ENCODE data around the gene CAB39L.

Gene CAB39L

DNA sequence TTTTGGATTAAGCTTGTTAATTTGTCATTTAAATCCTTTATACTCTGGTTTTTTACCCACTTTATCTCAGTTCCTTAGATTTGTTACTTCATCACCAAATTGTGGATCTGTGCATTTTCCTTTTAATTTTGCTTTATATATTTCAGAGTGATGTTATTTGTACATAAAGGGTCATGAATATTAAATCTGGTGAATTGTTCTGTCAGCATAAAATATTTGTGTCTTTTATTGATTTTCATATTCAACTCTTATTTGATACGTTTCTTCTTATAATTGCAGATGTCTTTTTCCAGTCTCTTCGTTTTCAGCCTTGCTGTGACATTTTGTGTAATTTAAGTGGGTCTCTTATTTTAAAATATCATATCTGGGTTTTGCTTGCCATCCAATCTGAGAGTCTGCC is 4.9 kb upstream of the CAB39L start:
- no peak for DNase-seq
- no peak overlapping the region for H4K8ac ChIP-seq (ENCODE audit: low read length)
- H2BK120ac ChIP-seq (ENCODE audit: low read depth, low read length): no peak overlapping the region
- H3K4ac ChIP-seq (ENCODE audit: low read depth in 1 of 2, low read length in 2 of 2): no peak overlapping the region
- no peak overlapping the region for H3K4me3 ChIP-seq (ENCODE audit: insufficient read depth in 1 of 2, low read depth in 1 of 2, low read length in 2 of 2)
- peaks cover 2% of the 10 kb centered on the region for H3K79me1 ChIP-seq (replicated peaks; ENCODE audit: low read length, poor library complexity, severe bottlenecking)
- H3K36me3 ChIP-seq (ENCODE audit: control insufficient read depth in 1 of 2, insufficient read depth in 2 of 2, low read depth in 1 of 2, low read length in 2 of 2): peaks cover 0 to 17% of the 10 kb centered on the region in 2 experiments
- H3K9ac ChIP-seq (ENCODE audit: low read length): no peak overlapping the region
- no peak overlapping the region for H3K14ac ChIP-seq (ENCODE audit: low read length in 2 of 2)
- H3K4me1 ChIP-seq (ENCODE audit: control insufficient read depth, insufficient read depth, low read depth, low read length): no peaks in the 10 kb centered on the region
- no peak overlapping the region for H4K91ac ChIP-seq (ENCODE audit: low read length)
- no peak overlapping the region for H3K4me2 ChIP-seq (ENCODE audit: low read length, poor library complexity, severe bottlenecking)
- H2BK5ac ChIP-seq (ENCODE audit: low read depth, low read length, poor library complexity, severe bottlenecking): no peak overlapping the region
- no peaks in the 10 kb centered on the region for H3K9me3 ChIP-seq (ENCODE audit: control insufficient read depth, low read length)
- H2BK15ac ChIP-seq (ENCODE audit: low read depth, poor library complexity, severe bottlenecking): no peak overlapping the region
- H3K18ac ChIP-seq (ENCODE audit: low read depth in 1 of 2, low read length in 2 of 2): no peak overlapping the region
- no peak overlapping the region for H2AFZ ChIP-seq (ENCODE audit: low read depth, low read length)
- H2AK5ac ChIP-seq (ENCODE audit: low read length, severe bottlenecking): no peak overlapping the region
- H2BK12ac ChIP-seq (ENCODE audit: low read length in 2 of 2): no peak overlapping the region
- no peaks in the 10 kb centered on the region for H3K27me3 ChIP-seq (ENCODE audit: control insufficient read depth in 1 of 2, insufficient read depth in 1 of 2, low read length in 2 of 2)
- no peak overlapping the region for H3K23ac ChIP-seq (ENCODE audit: low read length in 2 of 2)
- H3K27ac ChIP-seq (ENCODE audit: low read length, poor library complexity, severe bottlenecking): no peak overlapping the region
- no CpG with 5 or more reads among the region's 2 CpGs for WGBS

DNA sequence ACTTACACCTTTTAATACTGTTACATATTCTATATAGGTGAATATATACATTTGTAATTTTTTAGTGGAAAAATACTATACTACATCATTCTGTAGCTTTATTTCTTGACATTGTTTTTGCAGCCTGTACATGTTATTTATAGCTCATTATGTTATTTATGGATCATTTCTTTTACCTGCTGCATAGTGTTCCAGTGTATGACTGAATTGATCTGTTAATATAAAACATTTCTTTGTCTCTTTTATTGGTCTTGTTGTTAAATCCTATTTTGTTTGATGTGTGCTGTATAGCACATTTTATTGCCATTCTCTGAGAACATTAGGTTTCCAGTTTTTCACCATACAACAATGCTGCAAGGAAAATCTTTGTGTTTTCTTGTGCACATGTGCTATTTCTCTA is 2.6 kb upstream of the CAB39L start:
- Histone ChIP-seq H3K27me3 (ENCODE audit: control insufficient read depth in 1 of 2, insufficient read depth in 1 of 2, low read length in 2 of 2) (no peaks in the 10 kb centered on the region), H3K14ac (ENCODE audit: low read length in 2 of 2) (no peak overlapping the region), H3K23ac (ENCODE audit: low read length in 2 of 2) (no peak overlapping the region), H3K18ac (ENCODE audit: low read depth in 1 of 2, low read length in 2 of 2) (no peak overlapping the region), H3K4me2 (ENCODE audit: low read length, poor library complexity, severe bottlenecking) (no peak overlapping the region), H2BK5ac (ENCODE audit: low read depth, low read length, poor library complexity, severe bottlenecking) (no peak overlapping the region), H4K8ac (ENCODE audit: low read length) (no peak overlapping the region), H3K9me3 (ENCODE audit: control insufficient read depth, low read length) (no peaks in the 10 kb centered on the region), H2BK12ac (ENCODE audit: low read length in 2 of 2) (no peak overlapping the region), H2AFZ (ENCODE audit: low read depth, low read length) (no peak overlapping the region), H3K4me1 (ENCODE audit: control insufficient read depth, insufficient read depth, low read depth, low read length) (no peaks in the 10 kb centered on the region), H3K9ac (ENCODE audit: low read length) (peak overlapping the region; percentile 43), H3K27ac (ENCODE audit: low read length, poor library complexity, severe bottlenecking) (no peak overlapping the region), H3K36me3 (ENCODE audit: control insufficient read depth in 1 of 2, insufficient read depth in 2 of 2, low read depth in 1 of 2, low read length in 2 of 2) (peaks cover 0 to 12% of the 10 kb centered on the region in 2 experiments), H3K79me1 (replicated peaks; ENCODE audit: low read length, poor library complexity, severe bottlenecking) (peaks cover 2% of the 10 kb centered on the region), H3K4ac (ENCODE audit: low read depth in 1 of 2, low read length in 2 of 2) (no peak overlapping the region), H2BK120ac (ENCODE audit: low read depth, low read length) (no peak overlapping the region), H2BK15ac (ENCODE audit: low read depth, poor library complexity, severe bottlenecking) (no peak overlapping the region), H2AK5ac (ENCODE audit: low read length, severe bottlenecking) (no peak overlapping the region), H4K91ac (ENCODE audit: low read length) (no peak overlapping the region), H3K4me3 (ENCODE audit: insufficient read depth in 1 of 2, low read depth in 1 of 2, low read length in 2 of 2) (peak overlapping the region in 1 of 2 experiments; percentile 26)
- DNase-seq: no peak

DNA sequence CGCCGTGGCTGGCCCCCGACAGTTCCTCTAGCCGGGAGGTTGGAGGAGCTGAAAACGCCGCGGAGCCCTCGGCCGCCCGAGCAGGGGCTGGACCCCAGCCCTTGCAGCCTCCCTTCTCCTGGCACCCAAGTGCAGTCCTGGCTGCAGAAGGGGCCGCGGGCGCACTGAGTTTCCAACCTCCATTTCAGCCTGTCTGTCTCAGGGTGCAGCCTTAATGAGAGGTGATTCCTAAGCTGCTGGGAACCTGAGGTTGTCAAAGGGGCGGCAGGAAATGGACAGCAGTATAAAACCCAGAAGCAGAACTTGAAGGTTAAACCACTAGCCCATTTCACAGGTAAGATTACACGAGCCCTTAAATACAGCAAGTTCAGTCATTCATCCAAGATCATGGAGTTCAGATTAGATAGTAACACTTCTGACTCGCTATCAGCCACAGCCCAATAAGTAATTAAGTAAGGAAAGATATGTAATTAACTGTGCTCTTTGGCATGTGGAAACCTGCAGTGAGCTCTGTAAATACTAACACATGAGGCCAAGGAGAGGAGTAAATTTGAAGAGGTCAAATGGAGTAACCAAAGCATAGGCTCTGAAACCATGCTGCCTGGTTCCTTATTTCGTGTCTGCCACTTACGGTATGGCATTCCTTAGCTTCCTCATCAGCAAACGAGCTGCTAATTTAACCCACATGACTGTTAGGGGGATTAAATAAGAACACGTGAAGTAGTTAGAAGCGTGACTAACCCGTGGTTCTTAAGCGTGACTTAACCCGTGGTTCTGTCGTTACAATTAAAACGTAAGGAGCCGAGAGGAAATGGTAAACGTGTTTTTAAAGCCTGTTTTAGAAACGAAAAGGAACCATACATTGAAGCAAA is 896 bp upstream of the CAB39L start:
- Histone ChIP-seq H4K91ac (ENCODE audit: low read length) (no peak overlapping the region), H3K9me3 (ENCODE audit: control insufficient read depth, low read length) (no peaks in the 10 kb centered on the region)

DNA sequence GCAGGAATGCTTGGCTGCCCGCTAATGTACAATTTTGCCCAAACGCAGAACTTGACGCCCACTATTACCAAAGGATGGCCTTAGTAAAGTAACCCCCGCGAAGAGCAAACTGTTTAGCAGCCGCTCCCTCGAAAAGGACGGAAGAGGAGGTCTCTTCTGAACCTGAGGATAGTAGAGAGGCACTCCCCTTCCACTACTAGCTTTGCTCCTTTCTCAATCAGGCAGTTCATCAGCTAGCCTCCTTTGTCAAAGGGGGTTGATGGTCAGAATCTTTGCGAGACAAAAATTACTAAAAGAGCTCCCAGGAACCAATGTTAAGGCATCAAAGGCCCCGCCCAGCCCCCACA is 534 bp downstream of the CAB39L start:
- H3K4me3 ChIP-seq (ENCODE audit: insufficient read depth in 1 of 2, low read depth in 1 of 2, low read length in 2 of 2): peak overlapping the region; percentile 62 to 97
- WGBS: 5% methylated on average over 10 of the region's 10 CpGs

More for the DNA sequence above, 896 bp upstream of the CAB39L start:
- Histone ChIP-seq H3K14ac (ENCODE audit: low read length in 2 of 2) (peak overlapping the region in 1 of 2 experiments; percentile 67), H3K18ac (ENCODE audit: low read depth in 1 of 2, low read length in 2 of 2) (peak overlapping the region; percentile 24 to 90), H4K8ac (ENCODE audit: low read length) (peak overlapping the region; percentile 69), H3K4ac (ENCODE audit: low read depth in 1 of 2, low read length in 2 of 2) (peak overlapping the region in 1 of 2 experiments; percentile 87), H2AFZ (ENCODE audit: low read depth, low read length) (peak overlapping the region; percentile 76), H2AK5ac (ENCODE audit: low read length, severe bottlenecking) (no peak overlapping the region), H3K27ac (ENCODE audit: low read length, poor library complexity, severe bottlenecking) (peak overlapping the region; percentile 43), H2BK15ac (ENCODE audit: low read depth, poor library complexity, severe bottlenecking) (peak overlapping the region; percentile 18), H3K36me3 (ENCODE audit: control insufficient read depth in 1 of 2, insufficient read depth in 2 of 2, low read depth in 1 of 2, low read length in 2 of 2) (peaks cover 0 to 18% of the 10 kb centered on the region in 2 experiments), H3K4me3 (ENCODE audit: insufficient read depth in 1 of 2, low read depth in 1 of 2, low read length in 2 of 2) (peak overlapping the region; percentile 70 to 97), H2BK12ac (ENCODE audit: low read length in 2 of 2) (peak overlapping the region in 1 of 2 experiments; percentile 85), H3K4me1 (ENCODE audit: control insufficient read depth, insufficient read depth, low read depth, low read length) (no peaks in the 10 kb centered on the region), H3K27me3 (ENCODE audit: control insufficient read depth in 1 of 2, insufficient read depth in 1 of 2, low read length in 2 of 2) (no peaks in the 10 kb centered on the region), H3K23ac (ENCODE audit: low read length in 2 of 2) (peak overlapping the region in 1 of 2 experiments; percentile 46), H3K9ac (ENCODE audit: low read length) (peak overlapping the region; percentile 99), H3K79me1 (replicated peaks; ENCODE audit: low read length, poor library complexity, severe bottlenecking) (peaks cover 2% of the 10 kb centered on the region), H2BK120ac (ENCODE audit: low read depth, low read length) (no peak overlapping the region), H2BK5ac (ENCODE audit: low read depth, low read length, poor library complexity, severe bottlenecking) (no peak overlapping the region), H3K4me2 (ENCODE audit: low read length, poor library complexity, severe bottlenecking) (peak overlapping the region; percentile 76)
- WGBS: under 1% methylated on average over 26 of the region's 29 CpGs
- peak; percentile 80 for DNase-seq

More for the DNA sequence above, 534 bp downstream of the CAB39L start:
- H3K9me3 ChIP-seq (ENCODE audit: control insufficient read depth, low read length): no peaks in the 10 kb centered on the region
- peak overlapping the region in 1 of 2 experiments; percentile 30 for H3K18ac ChIP-seq (ENCODE audit: low read depth in 1 of 2, low read length in 2 of 2)
- H2BK12ac ChIP-seq (ENCODE audit: low read length in 2 of 2): no peak overlapping the region
- peak overlapping the region; percentile 99 for H3K9ac ChIP-seq (ENCODE audit: low read length)
- no peak overlapping the region for H3K14ac ChIP-seq (ENCODE audit: low read length in 2 of 2)
- no peak for DNase-seq
- H2BK120ac ChIP-seq (ENCODE audit: low read depth, low read length): no peak overlapping the region
- no peak overlapping the region for H3K23ac ChIP-seq (ENCODE audit: low read length in 2 of 2)
- H3K4me2 ChIP-seq (ENCODE audit: low read length, poor library complexity, severe bottlenecking): peak overlapping the region; percentile 53
- peaks cover 2% of the 10 kb centered on the region for H3K79me1 ChIP-seq (replicated peaks; ENCODE audit: low read length, poor library complexity, severe bottlenecking)
- peak overlapping the region in 1 of 2 experiments; percentile 64 for H3K4ac ChIP-seq (ENCODE audit: low read depth in 1 of 2, low read length in 2 of 2)
- H4K91ac ChIP-seq (ENCODE audit: low read length): peak overlapping the region; percentile 0
- H2BK5ac ChIP-seq (ENCODE audit: low read depth, low read length, poor library complexity, severe bottlenecking): no peak overlapping the region
- H2AK5ac ChIP-seq (ENCODE audit: low read length, severe bottlenecking): no peak overlapping the region
- peak overlapping the region; percentile 61 for H4K8ac ChIP-seq (ENCODE audit: low read length)
- no peak overlapping the region for H2BK15ac ChIP-seq (ENCODE audit: low read depth, poor library complexity, severe bottlenecking)
- H3K4me1 ChIP-seq (ENCODE audit: control insufficient read depth, insufficient read depth, low read depth, low read length): no peaks in the 10 kb centered on the region
- peak overlapping the region; percentile 59 for H2AFZ ChIP-seq (ENCODE audit: low read depth, low read length)
- H3K36me3 ChIP-seq (ENCODE audit: control insufficient read depth in 1 of 2, insufficient read depth in 2 of 2, low read depth in 1 of 2, low read length in 2 of 2): peaks cover 0 to 11% of the 10 kb centered on the region in 2 experiments
- no peaks in the 10 kb centered on the region for H3K27me3 ChIP-seq (ENCODE audit: control insufficient read depth in 1 of 2, insufficient read depth in 1 of 2, low read length in 2 of 2)
- H3K27ac ChIP-seq (ENCODE audit: low read length, poor library complexity, severe bottlenecking): peak overlapping the region; percentile 70
